SK-N-SH treated with all-trans-retinoic acid at 6 μM for 48 hours (cell line): ENCODE results near the gene MAP2K6.
A peak's percentile ranks its signal among the peaks of the same experiment; 100 is the strongest.

Source experiments
- SNAI2 ChIP-seq: fragments of 250-450 bp; sonication (Bioruptor Pico); IDR thresholded peaks from 2 replicates; pipeline ENCODE4 v1.5.0; 2020; ENCODE audit warnings: mild to moderate bottlenecking, moderate library complexity
- TCF4 ChIP-seq: fragments of 250-450 bp; sonication (Bioruptor Pico); IDR thresholded peaks from 2 replicates; pipeline ENCODE4 v1.8.0; 2021; ENCODE audit warnings: mild to moderate bottlenecking, moderate library complexity, borderline replicate concordance
- TOX ChIP-seq: fragments of 250-450 bp; sonication (Bioruptor Pico); IDR thresholded peaks from 2 replicates; pipeline ENCODE4 v1.8.0; 2021; ENCODE audit warnings: mild to moderate bottlenecking, moderate library complexity, borderline replicate concordance
- ZFP3 ChIP-seq: fragments of 250-450 bp; sonication (Bioruptor Pico); IDR thresholded peaks from 2 replicates; pipeline ENCODE4 v1.5.0; 2020; ENCODE audit warnings: mild to moderate bottlenecking, moderate library complexity
- ZFP30 ChIP-seq: fragments of 450-650 bp; formaldehyde crosslinking; IDR thresholded peaks from 2 replicates; pipeline ENCODE4 v1.5.0; 2022; ENCODE audit warnings: mild to moderate bottlenecking, moderate library complexity
- ZNF565 ChIP-seq: fragments of 450-650 bp; formaldehyde crosslinking; conservative IDR thresholded peaks from 2 replicates; pipeline ENCODE4 v1.5.0; 2020; ENCODE audit warnings: low read depth, mild to moderate bottlenecking, moderate library complexity
- ZNF70 ChIP-seq: fragments of 450-650 bp; formaldehyde crosslinking; IDR thresholded peaks from 2 replicates; pipeline ENCODE4 v1.5.0; 2020; ENCODE audit warnings: mild to moderate bottlenecking, moderate library complexity
- TF ChIP-seq, protein P1 (sequence below): fragments of 250-450 bp; sonication (Bioruptor Pico); IDR thresholded peaks from 2 replicates; pipeline ENCODE4 v1.8.0; 2020; ENCODE audit warnings: mild to moderate bottlenecking, moderate library complexity, borderline replicate concordance
- TF ChIP-seq, protein P2 (sequence below): fragments of 250-450 bp; sonication (Bioruptor Pico); IDR thresholded peaks from 2 replicates; pipeline ENCODE4 v1.8.0; 2021; ENCODE audit warnings: low read depth, mild to moderate bottlenecking, moderate library complexity, borderline replicate concordance
- TF ChIP-seq, protein P3 (sequence below): fragments of 250-450 bp; sonication (Bioruptor Pico); IDR thresholded peaks from 2 replicates; pipeline ENCODE4 v1.5.1; 2020; ENCODE audit warnings: low read depth, mild to moderate bottlenecking, moderate library complexity
- TF ChIP-seq, protein P4 (sequence below): fragments of 250-450 bp; sonication (Bioruptor Pico); IDR thresholded peaks from 2 replicates; pipeline ENCODE4 v1.5.1; 2021; ENCODE audit warnings: mild to moderate bottlenecking, moderate library complexity

DNA sequence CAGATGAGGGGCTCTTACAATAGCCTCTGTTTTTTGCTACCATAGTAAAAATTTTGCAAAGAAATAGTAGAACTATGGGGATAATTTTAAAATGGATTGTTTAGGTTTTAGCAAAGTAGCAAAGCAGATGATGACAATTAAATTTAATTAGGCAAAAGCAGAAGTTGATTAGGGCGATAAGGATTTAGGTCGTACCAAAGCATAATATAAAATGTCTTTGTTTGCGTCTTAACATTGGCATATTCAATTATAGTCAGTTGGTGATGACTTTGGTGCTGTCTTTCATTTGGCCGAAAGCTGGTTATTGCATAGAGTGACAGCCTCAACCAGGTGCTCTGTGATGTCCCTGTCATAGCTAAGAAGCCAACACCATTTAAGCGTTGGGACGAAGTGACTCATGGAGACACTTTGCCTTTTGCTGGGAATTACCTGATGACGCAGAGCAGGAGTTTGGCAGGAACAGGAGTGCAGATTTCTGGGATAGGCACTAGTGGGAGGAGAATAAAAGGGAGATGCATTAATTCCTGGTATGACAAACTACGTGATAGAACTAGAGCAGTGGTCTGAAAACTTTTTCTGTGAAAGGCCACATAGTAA is 38.3 kb downstream of the MAP2K6 start:
- TF ChIP-seq ZFP30 (CRISPR knock-in tag) = no peak
- TF ChIP-seq, protein P1, sequence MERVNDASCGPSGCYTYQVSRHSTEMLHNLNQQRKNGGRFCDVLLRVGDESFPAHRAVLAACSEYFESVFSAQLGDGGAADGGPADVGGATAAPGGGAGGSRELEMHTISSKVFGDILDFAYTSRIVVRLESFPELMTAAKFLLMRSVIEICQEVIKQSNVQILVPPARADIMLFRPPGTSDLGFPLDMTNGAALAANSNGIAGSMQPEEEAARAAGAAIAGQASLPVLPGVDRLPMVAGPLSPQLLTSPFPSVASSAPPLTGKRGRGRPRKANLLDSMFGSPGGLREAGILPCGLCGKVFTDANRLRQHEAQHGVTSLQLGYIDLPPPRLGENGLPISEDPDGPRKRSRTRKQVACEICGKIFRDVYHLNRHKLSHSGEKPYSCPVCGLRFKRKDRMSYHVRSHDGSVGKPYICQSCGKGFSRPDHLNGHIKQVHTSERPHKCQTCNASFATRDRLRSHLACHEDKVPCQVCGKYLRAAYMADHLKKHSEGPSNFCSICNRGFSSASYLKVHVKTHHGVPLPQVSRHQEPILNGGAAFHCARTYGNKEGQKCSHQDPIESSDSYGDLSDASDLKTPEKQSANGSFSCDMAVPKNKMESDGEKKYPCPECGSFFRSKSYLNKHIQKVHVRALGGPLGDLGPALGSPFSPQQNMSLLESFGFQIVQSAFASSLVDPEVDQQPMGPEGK (CRISPR knock-in tag) = no peak
- no peak for TF ChIP-seq SNAI2 (CRISPR knock-in tag)
- TF ChIP-seq ZNF565 (CRISPR knock-in tag) = no peak
- TF ChIP-seq TOX (CRISPR knock-in tag) = no peak
- TF ChIP-seq, protein P2, sequence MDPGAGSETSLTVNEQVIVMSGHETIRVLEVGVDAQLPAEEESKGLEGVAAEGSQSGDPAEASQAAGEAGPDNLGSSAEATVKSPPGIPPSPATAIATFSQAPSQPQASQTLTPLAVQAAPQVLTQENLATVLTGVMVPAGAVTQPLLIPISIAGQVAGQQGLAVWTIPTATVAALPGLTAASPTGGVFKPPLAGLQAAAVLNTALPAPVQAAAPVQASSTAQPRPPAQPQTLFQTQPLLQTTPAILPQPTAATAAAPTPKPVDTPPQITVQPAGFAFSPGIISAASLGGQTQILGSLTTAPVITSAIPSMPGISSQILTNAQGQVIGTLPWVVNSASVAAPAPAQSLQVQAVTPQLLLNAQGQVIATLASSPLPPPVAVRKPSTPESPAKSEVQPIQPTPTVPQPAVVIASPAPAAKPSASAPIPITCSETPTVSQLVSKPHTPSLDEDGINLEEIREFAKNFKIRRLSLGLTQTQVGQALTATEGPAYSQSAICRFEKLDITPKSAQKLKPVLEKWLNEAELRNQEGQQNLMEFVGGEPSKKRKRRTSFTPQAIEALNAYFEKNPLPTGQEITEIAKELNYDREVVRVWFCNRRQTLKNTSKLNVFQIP = no peak
- TF ChIP-seq, protein P3, sequence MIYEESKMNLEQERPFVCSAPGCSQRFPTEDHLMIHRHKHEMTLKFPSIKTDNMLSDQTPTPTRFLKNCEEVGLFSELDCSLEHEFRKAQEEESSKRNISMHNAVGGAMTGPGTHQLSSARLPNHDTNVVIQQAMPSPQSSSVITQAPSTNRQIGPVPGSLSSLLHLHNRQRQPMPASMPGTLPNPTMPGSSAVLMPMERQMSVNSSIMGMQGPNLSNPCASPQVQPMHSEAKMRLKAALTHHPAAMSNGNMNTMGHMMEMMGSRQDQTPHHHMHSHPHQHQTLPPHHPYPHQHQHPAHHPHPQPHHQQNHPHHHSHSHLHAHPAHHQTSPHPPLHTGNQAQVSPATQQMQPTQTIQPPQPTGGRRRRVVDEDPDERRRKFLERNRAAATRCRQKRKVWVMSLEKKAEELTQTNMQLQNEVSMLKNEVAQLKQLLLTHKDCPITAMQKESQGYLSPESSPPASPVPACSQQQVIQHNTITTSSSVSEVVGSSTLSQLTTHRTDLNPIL (CRISPR knock-in tag) = no peak
- TF ChIP-seq, protein P4, sequence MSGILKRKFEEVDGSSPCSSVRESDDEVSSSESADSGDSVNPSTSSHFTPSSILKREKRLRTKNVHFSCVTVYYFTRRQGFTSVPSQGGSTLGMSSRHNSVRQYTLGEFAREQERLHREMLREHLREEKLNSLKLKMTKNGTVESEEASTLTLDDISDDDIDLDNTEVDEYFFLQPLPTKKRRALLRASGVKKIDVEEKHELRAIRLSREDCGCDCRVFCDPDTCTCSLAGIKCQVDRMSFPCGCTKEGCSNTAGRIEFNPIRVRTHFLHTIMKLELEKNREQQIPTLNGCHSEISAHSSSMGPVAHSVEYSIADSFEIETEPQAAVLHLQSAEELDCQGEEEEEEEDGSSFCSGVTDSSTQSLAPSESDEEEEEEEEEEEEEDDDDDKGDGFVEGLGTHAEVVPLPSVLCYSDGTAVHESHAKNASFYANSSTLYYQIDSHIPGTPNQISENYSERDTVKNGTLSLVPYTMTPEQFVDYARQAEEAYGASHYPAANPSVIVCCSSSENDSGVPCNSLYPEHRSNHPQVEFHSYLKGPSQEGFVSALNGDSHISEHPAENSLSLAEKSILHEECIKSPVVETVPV (CRISPR knock-in tag) = no peak
- no peak for TF ChIP-seq ZNF70
- peak; percentile 32; the same call in 1 of the 2 replicates for TF ChIP-seq ZFP3 (CRISPR knock-in tag)
- TF ChIP-seq TCF4 (CRISPR knock-in tag) = peak; percentile 43; the same call in 1 of the 2 replicates
